ENCODE data around the gene SGO2.

Gene SGO2

GRCh38 chr2:200631287-200631686, 105.3 kb downstream of the SGO2 start:
- no peak for TF ChIP-seq ZFX (IDR thresholded peaks at IDR 0.05)
- no peak for TF ChIP-seq CTCF (conservative IDR thresholded peaks at IDR 0.05)
- H3K27ac ChIP-seq, result no peak overlapping the region
